ENCODE results near the gene ADGRB3.
"Not testable (repeated sequence)": the region's sequence is repeated elsewhere in the genome, so short reads cannot be mapped to it uniquely, and the experiment has no call there.

The ADGRB3 gene

DNA sequence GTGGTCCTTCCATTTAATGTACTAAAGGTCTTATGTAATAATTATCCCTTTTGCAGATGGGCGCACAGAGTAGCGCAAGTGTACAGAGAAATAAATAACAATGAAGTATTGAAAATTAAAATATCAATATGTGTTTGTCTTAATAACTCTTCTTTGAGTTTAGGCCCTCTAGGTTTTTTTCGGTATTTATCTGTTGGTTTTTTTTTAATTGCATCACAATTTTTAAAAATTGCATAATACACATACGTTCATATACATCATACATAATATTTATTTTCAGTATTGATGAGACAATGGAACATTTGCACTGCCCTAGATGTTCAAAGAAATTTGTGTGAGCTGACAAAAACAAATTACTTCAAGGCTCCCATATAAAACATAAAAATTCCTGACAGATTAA, 15.1 kb downstream of the ADGRB3 start:
- DNase-seq = no peak

DNA sequence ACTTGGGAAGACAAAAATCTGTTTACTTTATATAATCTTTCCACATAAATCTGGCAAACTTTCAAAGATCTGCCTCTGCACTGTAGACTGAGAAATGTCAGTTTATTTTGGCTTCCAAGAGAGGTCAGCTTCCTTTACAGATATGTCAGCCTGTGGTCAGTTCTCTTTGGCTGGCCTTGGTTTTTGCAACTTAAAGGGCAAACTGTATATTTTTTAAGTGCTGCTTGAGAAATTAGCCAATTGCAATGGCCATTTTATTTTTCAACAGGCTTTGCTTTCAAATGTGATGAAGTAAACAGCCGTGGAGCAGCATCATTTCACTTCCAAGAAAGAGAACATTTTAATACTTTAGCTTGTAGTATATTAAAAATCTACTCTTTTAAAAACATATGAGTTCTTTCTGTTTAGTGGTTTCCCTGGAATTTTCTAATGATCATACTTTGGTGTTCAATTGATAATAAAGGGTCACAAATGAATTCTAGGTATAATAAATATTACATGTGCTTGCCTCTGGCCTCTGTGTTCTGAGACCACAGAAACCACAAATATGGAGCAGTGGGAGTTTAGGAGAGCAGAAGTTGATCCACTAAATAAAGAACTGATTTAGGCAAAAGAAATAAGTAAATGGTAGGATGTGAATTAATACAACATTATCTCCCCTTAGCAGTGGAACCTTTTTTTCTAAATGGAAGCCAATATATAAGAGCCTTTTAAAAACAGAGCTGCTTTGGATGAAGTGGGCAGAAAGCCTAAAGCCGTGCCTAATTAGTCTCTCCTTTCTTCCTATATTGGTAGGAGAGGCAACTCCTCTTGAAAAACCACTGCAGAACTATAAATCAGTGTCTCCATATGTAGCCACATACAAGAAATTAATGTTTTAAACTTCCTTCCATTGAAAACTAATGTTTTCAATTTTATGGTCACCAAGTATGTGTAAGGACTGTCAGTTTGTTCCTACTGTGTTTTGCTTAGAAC, 16.2 kb downstream of the ADGRB3 start:
- no peak for DNase-seq

DNA sequence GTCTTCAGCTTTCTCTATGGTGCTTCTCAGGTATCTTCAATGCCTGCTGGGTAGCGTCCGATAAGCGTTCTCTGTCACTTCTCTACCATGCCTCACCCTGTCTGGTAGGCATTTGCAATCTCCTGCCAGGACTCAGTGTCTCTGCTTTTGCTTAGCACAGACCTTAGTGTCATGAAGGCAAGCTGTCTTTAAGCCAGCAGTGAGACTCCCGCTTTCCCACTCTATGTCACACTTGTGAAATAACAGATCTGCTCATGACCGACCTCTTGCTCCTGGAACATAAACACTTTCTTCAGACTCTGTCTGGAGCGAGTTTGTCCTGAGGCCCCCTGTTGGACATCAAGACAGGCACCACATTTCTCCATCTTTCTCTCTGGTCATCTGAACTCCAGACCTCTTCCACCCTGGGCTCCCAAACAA, 17.0 kb downstream of the ADGRB3 start:
- DNase-seq = no peak

DNA sequence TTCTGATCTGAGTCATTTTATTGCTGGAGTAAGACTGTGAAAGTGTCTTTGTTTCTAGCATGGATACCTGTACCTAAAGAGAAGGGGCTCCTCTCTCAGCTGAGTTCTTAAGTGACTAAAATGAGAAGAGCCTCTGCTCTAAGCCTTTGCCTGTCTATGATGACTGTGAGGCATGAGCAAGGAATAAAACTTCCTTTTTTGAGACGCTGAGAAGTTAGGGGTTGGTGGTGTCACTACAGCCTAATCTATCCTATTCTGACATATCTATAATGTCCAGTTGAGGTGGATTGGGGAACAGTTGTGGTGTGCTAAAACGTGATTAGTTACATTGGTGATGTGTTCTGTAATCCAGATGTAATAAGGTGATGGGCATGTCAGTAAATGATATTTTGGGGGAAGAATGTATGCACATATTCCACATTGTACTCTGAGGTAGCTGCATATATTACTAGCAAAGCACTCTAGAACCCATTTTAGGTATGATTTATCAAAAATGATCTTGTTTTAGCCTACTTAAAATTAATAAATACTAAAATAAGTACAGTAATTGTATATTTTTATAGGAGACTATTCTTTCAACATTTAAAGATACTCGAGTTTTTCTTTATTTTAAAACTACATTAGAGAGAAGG, 18.1 kb downstream of the ADGRB3 start:
- DNase-seq = no peak

DNA sequence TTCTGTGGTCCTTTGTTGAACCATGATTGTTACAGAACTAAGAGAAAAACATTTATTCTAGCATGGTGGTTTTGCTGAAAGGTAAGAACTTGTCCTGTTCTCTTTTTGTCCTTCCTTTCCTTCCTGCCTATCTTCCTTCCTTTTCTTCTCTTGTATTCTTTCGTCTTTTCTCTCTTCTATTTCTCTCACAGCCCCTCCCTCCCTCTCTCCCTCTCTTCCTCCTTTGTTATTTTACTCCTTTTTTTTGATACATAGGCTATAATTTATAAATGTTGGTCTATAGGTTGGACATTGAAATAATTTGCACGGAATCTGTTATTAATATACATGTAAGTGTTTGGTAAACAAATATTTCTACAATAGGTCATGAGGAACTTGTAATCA, 18.6 kb downstream of the ADGRB3 start:
- DNase-seq = no peak

DNA sequence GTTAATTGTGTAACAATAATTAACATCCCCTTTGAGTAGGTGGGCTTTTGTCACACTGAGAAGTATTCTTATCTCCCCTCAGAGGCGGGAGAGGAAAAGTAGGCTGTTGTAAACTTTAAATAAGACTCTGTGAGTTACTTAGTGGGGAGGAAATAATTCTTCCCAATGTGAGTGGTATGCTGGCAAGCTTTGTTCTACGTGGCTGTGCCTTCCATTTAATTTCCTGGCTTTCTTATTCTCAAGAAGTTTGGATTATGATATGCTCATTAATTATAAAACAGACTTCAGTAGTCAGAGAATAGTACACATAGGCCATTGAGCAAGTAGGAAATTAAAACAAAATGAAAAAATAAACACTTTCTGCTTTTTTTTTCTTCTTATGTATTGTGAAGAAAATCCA, 19.1 kb downstream of the ADGRB3 start:
- no peak for DNase-seq

DNA sequence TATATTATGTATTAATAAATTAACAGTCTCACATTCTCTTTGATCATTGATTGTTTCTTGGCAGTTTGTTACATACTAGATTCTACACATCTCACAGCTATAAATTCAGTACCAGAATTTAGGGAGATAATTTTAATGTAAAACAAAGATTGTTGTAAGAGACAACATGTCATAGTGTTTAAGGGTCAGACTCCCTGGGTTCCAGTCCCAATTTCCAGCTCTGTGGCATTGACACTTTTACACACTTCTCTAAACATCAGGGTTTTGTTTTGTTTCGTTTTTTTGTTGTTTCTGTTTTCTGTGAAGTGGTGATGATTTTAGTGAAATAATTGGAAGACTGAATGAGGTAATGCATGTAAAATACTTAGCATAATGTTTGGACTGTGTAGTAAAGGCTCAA, 19.9 kb downstream of the ADGRB3 start:
- no peak for DNase-seq

DNA sequence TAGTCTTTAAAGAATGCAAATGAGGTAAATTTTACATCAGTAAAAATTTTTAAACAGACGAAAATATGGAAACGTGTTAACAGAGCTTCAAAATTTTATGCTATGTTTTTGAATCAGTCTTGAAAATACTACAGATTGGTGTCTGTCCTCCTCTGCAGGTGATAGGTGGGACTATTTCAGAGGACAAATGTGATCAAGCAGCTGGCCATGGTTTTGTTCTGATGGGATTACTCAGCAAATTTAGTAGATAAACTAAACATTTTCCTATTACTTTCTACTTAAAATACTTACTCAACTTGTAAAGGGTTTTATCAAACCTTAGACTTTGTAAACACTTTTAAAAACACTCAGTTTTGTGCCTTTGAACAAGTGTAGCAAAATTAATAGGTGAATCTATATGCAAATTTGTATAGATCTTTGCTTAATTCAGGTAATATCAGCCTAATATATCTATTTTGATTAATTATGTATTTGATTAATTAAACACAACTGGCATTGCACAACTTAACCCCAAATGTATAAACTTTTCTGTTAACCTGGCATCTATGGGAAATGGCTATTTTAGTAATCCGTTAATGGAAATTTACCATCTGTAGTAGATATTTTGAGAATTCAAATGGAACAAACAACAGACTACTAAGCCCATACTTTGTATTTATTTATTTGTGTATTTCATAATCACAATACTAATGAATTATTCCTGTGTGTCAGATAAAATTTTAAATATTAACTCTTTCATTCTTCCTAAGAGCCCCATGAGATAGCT, 22.5 kb downstream of the ADGRB3 start:
- DNase-seq = peak; percentile 36

DNA sequence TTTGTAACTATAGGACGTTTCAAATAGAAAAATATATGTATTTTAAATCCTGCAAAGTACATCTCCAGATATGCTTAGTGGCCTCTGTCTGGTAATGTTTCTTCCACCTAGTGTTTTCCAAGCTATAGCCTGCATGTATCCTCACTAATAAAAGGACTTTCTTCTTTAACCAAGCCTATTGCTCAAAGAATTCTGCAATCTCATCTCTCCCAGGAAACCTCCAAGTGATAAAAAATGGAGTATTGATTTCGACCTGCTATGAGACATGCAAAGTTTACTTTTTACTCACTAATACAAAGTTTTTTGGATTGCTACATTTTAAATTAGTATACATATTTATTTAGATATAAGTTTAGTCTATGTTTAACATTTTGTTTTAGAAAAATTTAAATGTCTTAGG, 23.3 kb downstream of the ADGRB3 start:
- DNase-seq = no peak

DNA sequence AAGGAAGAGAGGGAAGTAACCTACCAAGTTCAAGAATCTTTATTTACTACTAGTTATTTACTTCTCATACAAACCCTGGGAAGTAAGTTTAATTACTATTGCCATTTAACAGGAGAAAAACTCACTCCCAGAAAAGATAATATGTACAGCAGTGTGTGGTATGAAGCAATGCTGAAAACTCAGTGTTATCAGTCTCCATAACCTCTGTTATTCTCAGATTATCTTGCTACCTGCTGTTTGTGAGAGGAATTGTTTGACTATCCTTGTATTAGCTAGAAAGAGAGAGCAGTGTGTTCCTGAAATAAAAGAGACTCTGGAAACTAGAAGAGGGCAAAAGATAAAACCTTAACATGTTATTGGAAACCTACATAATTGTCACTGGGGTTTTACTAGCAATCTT, 38.2 kb downstream of the ADGRB3 start:
- no peak for DNase-seq

DNA sequence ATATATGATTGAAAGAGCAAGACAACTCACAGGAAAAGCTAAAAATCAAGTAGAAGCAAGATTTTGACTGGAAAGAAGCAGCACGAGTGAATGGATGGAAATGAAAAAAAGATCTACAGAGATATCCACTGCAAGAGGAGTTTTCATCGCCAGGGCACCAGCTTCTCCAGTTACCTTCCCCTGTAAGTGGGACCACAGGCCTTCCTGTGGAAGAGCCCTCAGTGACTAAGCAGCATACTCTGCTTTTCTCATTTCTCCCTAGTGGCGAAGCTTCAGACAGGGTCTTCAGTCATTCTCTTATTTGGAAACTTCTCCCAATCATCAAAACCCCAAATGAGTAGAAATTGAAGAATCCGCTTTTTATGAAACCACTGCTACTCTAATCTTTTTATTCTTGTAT, 40.5 kb downstream of the ADGRB3 start:
- DNase-seq = no peak

DNA sequence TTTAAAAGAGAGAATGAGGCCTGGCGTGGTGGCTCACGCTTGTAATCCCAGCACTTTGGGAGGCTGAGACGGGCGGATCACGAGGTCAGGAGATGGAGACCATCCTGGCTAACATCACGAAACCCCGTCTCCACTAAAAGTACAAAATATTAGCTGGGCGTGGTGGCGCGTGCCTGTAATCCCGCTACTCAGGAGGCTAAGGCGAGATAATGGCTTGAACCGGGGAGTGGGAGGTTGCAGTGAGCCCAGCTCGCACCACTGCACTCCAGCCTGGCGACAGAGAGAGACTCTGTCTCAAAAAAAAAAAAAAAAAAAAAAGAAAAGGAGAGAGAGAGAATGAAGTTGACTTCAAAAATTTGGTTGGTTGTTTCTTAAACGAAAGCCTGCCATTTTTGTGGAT, 41.0 kb downstream of the ADGRB3 start:
- not testable (repeated sequence) for DNase-seq

DNA sequence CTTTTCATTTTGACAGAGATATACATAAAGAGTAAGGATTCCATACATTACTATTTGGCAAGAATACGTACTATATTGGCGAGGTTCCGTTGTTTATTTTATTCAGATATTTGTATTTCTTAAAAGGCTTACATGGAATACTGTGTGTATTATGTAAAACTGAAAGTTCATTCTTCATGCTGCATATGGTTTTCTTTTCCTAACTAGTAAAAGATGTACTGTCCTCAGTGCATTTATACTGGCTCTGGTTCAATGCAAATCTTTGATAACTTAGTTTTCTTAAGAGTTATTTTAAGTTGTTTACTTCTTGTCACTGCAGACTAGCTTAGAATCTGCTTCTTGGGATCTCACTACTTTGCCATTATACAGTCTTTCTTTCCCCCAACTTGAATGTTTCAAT, 42.0 kb downstream of the ADGRB3 start:
- DNase-seq = no peak

DNA sequence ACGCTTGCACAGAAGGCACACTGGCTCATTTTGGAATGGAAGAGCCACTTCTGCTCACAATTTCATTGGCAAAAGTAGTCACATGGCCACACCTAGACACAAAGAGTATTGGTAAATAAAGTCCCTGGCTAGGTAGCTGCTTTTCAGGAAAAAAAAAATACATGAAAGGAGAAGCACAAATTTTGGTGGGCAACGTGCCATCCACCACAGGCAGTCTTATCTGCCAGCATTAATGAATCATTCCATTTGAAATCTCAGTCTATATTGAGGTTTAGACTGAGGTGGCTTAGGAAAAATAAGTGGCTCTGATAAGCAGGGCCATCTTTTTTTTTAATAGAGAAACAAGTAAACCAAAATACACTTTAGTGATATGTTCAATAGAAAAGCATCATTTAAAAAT, 44.3 kb downstream of the ADGRB3 start:
- no peak for DNase-seq

DNA sequence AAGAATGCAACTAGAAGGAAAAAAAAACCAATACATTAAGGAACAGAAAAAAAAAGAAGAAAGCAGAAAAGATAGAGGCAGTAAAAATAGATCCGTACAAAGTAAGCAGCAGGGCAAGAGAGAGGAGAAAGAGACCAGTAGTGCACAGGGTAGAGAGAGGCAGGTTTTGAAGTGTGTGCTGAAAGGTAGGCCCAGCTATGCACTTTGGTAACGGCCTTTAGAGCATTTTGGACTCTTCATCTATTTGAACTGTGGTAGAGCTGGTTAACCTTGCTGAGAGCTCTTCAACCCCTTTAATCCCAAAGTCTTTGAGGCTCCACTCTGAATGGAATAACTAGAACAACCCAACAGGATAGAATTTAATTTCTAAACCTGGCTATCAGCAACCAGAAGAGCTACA, 45.2 kb downstream of the ADGRB3 start:
- DNase-seq = no peak

DNA sequence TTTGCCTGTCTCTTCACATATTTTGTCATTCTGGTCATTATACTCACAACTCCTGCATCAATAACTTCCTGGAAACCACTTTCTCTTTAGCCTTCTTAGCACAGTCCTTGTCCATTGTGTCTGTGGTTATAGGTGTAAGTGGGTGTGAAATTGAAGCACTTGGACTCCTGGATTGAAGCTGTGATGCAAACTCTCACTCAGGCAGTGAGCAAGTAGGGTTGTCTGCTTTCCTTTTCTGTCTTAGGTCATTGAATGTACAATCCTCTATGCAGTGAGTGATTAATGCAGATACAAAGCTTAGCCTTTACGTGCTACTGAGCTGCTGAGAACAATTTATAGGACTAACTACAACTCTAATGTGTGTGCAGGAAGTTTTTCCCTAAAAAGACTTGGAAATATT, 54.8 kb downstream of the ADGRB3 start:
- DNase-seq = peak; percentile 63

DNA sequence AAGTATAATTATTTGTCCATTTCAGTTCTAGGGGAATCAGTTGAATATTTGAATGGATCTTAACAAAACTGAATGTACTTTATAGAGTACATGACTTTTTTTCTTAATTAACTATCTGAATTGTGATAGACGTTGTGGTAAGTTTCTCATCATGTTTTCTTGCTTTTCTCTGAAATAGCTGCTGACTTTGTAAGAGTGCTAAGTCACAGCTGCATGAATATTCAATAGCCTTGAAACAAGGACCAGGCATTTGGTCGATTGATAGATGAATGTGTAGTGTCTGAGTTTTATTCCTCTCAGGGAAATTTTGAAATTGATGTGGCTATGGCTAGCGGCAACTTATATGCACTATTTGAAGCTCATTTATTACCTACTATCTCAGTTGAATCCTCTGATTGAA, 56.0 kb downstream of the ADGRB3 start:
- DNase-seq = no peak

DNA sequence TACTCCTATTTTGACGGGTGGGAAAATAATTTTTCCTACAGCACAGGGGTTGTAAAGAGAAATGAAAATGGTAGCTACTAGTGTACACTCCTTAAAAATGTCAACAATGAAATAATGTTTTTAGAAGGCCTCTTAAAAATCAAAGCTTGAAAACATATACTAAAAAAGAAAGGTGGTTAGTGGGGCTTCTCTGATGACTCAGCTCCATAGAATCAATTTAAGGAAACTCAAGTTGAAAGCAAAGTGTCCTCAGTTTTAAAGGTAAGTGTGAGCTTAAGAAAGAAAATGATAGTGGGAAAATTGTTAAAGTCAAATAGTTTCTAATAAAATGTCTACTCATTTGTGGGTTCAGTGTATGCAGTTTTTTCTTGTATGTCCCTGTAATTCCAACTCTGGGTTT, 58.2 kb downstream of the ADGRB3 start:
- no peak for DNase-seq

DNA sequence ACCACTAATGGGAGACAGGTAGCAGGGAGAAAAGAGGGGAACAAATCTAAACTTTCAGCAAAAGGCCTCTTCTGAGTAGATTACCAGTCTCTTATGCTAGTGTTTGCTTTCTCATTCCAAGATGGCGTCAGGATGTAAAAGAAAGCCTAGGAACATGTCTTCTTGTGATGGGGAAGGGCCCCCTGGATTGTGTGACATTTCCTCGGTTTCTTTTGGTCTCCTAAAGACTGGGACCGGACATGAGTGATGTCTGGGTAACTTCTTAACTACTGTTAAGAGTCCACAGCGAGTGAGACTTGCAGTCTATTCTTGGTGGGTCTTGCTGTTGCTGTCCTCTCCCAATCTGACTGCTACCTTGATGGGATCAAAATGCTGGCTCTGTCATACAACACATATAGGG, 60.3 kb downstream of the ADGRB3 start:
- no peak for DNase-seq

DNA sequence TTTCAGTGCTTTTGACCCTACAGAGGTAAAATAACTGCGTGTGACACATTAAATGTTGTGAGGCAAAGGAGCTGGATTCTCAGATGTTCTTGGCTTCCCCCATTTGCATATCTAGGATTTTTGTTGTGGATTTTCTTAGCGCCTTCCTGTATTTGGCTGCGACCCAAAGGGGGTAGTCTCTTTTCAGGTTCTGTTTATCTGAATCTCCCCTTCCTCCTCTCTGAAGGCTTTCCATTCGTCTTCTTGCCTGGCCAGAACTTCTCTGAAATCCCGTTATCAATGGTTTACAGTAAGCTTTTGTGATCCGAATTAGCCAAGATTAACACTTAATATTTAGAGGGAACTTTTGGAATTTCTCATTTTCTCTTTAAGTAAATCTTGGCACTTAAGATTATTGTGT, 60.8 kb downstream of the ADGRB3 start:
- DNase-seq = no peak

DNA sequence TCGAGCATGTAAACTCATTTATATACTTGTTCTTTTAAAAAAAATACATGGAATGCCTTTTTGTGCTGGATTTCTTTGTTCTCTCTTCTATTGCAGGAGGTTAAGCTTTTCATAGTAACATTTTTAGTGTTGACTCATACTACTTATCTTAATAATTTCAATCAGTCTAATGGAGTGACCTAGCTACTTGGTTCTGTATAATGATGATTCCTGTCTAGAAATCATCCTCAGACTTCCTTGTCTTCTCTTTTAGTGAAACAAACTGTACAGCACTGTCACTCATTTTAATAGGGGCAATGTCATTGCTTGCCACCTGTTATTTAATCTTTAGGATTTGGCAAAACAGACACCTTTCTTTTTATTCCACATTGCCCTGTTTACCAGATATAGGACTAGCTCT, 62.3 kb downstream of the ADGRB3 start:
- DNase-seq = no peak

DNA sequence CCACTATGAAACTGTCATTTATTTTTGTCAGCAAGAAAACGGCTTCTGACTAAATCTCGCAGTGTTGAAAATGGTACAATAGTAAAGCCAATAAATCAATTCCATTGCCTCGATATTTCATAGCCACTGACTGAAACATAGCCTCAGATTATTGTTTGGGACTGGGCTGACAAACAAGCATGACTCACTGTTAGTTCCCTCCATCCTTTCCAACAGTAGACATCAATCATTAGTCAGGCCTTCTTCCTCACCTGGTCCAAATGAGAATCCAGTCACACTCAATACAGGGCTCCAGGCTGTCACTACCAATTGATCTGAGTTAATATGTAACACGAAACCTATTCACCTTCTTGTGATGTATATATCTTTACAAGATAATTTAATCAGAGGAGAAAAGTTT, 66.1 kb downstream of the ADGRB3 start:
- DNase-seq = peak; percentile 62

DNA sequence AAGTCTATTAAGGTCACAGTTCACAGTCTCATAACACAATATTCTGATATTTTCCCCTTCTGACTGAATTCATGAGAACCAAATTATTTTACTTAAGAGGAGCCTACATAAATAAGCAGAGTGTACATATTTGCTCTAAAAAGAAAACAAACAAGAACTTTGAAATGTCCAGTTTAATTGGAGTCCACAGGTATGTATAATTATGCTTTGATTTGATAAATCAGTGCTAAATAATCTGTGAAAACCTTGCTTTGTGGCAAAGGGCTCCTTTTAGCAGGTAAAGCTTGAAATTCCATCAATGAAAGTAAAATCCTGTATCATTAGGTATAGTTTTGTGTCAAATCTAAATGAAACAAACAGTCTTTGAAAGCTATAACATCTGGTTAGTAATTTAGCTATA, 69.4 kb downstream of the ADGRB3 start:
- no peak for DNase-seq

DNA sequence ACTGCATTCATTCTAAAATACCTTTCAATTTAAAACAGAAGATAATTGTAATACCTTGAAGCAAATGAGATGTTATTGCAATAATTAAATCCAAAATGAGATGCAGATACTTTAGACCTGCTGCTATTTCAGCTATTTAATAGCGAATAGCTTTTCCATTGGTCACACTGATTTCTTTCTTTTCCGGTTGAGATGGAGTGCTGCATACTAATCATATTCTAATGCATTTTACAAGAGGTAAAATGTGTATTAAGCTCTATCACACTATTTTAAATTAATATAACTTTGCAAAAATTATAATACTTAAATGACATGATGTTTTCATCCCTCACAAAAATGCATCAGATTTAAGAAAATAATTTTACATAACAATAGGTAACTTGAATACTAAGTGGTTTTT, 74.0 kb downstream of the ADGRB3 start:
- DNase-seq = no peak
